ENCODE data around the gene SLC44A3. TPM values are rescaled to one million over a fixed set of nuclear protein-coding genes. Genes with fewer than 3 reads are reported as not detected.
"Not testable (repeated sequence)": the region's sequence is repeated elsewhere in the genome, so short reads cannot be mapped to it uniquely, and the experiment has no call there.

Gene SLC44A3
- polyA plus RNA-seq, 3 donors = 58.6 to 69.8 (median 62.7) TPM

- DNase-seq (ENCODE audit: extremely low read depth in 1 of 11, low read depth in 9 of 11, low spot score in 4 of 11) = no peak
Measured at GRCh38 chr1:94937820-94938219, 117.7 kb downstream of the SLC44A3 start.

GRCh38 chr1:94940738-94941137, 120.6 kb downstream of the SLC44A3 start:
- no peak for DNase-seq (ENCODE audit: extremely low read depth in 1 of 11, low read depth in 9 of 11, low spot score in 4 of 11)

- DNase-seq (ENCODE audit: extremely low read depth in 1 of 11, low read depth in 9 of 11, low spot score in 4 of 11) = not testable (repeated sequence)
Measured at GRCh38 chr1:94941480-94941879, 121.3 kb downstream of the SLC44A3 start.

GRCh38 chr1:94942171-94943128, 122.3 kb downstream of the SLC44A3 start:
- no peak for DNase-seq (ENCODE audit: extremely low read depth in 1 of 11, low read depth in 9 of 11, low spot score in 4 of 11)

Other genes with a start within 250 kb of the SLC44A3 start
- gene CNN3, start 106.8 kb downstream of the SLC44A3 start, polyA plus RNA-seq (ENCODE audit: insufficient read length in 3 of 3) = 100 to 1,000 TPM; 318 to 380 (median 351) TPM

Measured in renal cortex interstitium (tissue), 11 donors.